HG03097 (cell line): ENCODE results near the gene SGSM2.

Experiments
- ATAC-seq: cut with Tn5 transposase; IDR thresholded peaks from one replicate; pipeline ENCODE4 v1.9.1; 2021; ENCODE audit not compliant: unreplicated experiment, low FRiP score

SGSM2 gene

GRCh38 chr17:2396568-2397246 is 59.4 kb downstream of the SGSM2 start:
- ATAC-seq: no peak

DNA sequence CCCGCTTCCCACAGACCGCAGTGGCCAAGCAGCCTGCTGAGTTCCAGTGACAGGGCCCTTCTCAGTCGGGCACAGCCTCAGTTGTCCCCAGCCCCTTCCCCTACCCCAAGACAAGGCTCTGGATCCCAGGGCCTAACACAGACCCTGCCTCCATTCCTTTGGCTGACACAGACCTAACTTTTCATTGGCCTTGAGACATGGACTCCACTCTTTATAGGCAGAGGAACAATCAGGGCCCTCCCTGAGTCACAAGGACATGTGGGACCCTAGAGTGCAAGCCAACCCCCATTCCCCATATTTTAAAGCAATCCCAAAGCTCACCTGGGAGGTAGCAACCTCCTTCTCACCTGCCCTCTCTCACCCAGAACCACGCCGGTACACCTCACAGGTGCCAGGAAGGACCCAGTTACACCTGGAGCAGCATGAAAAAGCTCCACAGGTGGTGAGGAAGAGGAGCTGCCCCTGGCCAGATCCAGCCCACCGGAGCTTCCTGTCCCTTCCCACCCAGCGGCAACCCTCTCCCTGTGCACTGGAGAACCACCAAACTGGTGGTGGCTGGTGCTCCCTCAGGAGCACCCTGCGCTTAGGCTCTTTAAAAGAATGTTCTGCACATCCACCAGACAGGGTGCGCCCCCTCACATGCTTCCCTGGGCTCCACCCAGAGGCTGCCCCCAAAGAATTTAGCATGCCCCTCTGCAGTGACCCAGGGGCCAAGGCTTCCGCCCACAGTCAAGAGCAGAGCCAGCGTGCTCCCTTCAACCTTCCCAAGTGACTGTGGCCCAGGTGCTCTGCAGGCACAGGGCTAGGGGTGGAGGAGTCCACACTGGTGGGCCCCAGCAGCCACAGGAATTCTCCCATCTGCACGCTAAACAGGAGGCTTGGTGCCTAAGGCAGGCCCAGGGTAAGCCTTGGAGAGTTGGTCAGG is 60.2 kb downstream of the SGSM2 start:
- no peak for ATAC-seq

DNA sequence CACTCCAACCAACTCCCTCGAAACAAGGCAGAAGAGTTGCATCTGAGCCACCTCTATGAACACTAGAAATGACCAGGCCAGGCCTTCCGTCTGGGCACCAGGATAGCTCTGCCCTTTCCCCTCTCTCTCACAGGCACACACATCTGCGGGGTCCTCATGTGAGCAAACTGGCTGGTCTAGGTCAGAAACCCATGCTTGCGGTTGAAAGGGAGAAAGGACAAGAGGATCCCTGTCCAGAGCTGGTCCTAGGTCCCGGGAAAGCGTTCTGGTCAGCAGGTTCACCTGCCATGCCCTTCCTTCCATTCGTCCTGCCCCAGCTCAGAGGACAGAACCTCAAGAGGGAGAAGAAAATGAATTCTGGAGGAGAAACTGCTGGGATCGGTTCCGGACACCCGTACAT is 60.9 kb downstream of the SGSM2 start:
- no peak for ATAC-seq

- no peak for ATAC-seq
These were observed 61.6 kb downstream of the SGSM2 start for GRCh38 chr17:2398655-2399571.

- peak; percentile 40 for ATAC-seq
These were observed 62.5 kb downstream of the SGSM2 start for GRCh38 chr17:2399572-2400473.

- no peak for ATAC-seq
These were observed 63.2 kb downstream of the SGSM2 start for GRCh38 chr17:2400474-2400866.

DNA sequence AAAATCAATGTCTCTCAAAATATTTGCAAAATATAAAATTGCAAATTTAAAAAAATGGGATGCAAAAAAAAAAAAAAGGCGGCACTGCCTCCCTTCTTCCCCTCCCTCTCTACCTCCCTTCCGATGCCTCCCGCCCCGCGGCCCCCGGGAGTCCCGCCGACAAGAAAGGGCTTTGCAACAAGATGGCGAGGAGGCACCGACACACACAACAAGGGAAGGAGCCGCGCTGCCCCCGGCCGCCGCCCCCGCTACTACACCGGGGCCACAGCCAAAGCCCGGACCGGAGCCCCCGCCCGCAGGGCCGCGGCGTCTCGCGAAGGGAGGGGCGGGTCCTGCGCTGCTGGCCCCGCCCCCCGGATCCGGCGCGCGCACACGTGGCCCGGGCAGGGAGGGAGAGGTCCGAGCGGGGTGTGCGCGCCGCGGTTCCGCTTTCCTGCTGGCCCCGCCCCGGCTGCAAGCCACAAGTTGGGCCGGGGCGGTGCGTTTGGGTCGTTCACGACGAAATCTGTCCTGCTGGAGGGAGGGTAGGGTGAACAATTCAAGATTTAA is 63.6 kb downstream of the SGSM2 start, which contains the start of gene MNT:
Gene MNT, minus strand, starts transcription at position 184 of the 549 bp plus-strand sequence. CDS start 348 bp downstream, outside the sequence.
- peak; percentile 34 for ATAC-seq

GRCh38 chr17:2401426-2402221 is 64.3 kb downstream of the SGSM2 start:
- peak; percentile 46 for ATAC-seq

DNA sequence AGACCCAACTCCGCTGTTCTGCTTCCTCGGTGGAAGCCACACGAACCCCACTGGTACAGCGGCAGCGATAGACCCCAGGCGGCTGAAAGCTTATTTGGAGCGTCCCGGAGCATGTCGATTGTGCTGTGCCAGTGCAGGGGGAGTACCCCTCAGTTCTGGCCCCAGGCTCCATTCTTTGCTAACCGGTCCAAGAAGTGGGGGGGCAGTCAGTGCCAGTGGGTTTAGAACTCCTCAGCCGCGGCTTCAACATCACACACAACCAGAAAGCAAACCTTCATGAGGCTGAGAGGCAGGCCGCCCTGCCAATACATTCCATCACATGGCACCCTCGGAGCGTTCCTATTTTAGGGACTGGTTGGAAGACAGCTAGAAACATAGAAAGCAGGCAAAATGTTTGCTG is 65.2 kb downstream of the SGSM2 start:
- no peak for ATAC-seq

GRCh38 chr17:2403044-2403443 is 65.7 kb downstream of the SGSM2 start:
- no peak for ATAC-seq

DNA sequence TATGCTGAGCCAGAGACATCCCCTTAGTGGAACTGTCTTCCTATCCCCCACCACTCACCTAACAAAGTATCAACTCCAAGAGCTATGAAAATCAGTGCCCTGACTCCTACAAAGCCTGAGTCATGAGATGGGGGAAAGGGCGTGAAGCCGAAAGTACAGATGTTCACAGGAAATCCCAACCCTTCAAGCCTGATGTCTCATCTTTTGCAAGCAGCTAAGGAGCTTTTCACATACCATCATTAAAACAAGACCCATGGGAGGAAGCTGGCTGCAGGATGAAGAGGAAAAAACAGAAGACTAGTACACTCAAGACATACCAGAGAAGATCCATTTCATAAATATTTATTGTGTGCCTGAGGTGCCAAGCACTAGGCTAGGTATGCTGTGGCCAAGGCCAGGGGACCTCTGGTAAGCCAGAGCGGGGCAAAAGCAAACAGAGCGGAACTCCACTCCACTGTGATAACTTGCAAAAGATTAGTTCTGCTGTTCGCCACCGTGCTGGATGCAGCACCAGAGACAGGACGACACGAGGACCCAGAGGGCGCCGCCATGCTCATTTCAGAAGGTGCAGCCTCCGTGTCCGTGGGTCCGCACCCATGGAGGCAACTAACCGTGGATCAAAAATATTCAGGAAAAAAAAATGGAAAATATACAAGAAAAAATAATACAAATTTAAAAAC is 68.1 kb downstream of the SGSM2 start:
- ATAC-seq: no peak

- no peak for ATAC-seq
These were observed 69.1 kb downstream of the SGSM2 start for GRCh38 chr17:2406271-2406902.

- no peak for ATAC-seq
These were observed 69.8 kb downstream of the SGSM2 start for GRCh38 chr17:2406903-2407790.

GRCh38 chr17:2410951-2411350 is 73.7 kb downstream of the SGSM2 start:
- ATAC-seq: no peak

DNA sequence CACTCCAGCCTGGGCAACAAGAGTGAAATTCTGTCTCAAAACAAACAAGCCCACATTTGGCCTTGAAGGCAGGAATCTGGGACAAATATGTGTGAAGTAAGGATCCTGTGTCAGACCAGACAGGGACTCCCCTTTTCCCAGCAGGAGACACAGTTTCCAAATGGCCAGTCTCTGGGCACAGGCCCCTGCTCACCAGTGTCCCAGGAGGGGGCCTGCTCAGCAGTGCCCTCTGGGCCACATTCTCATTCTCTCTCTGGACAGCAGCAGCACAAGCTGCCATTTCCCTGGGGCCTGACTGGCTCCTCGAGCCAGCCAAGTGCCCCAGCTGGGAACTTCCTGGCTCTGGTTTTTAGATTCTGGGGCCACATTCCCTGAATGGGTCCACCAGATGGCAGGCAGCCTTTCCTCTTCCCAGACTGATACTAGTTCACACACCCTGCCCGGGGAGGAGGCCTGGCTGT is 75.3 kb downstream of the SGSM2 start:
- no peak for ATAC-seq

- ATAC-seq: no peak
These were observed 77.3 kb downstream of the SGSM2 start for GRCh38 chr17:2414446-2415064.
